ENCODE measurements around the gene TCTN1. TPM values are rescaled to one million over a fixed set of nuclear protein-coding genes. Genes with fewer than 3 reads are reported as not detected.

TCTN1 gene
- total and polyA plus RNA-seq, 2 of the 8 experiments (the other 6 are each of a cell fraction or from before 2014, with no cell fraction given): 14.7 to 16.4 TPM

- Histone ChIP-seq H3K56ac (replicated peaks; ENCODE audit: insufficient read length, low read depth, low read length) (no peak overlapping the region), H3K79me1 (ENCODE audit: low read depth, low read length) (no peaks in the 10 kb centered on the region), H3K27ac (ENCODE audit: low read depth, low read length) (no peak overlapping the region), H4K91ac (replicated peaks; ENCODE audit: insufficient read length, low read length) (no peak overlapping the region), H2BK20ac (ENCODE audit: low read length) (no peak overlapping the region), H3K4me2 (ENCODE audit: insufficient read depth in 1 of 2, low read depth in 2 of 2, low read length in 2 of 2) (no peak overlapping the region), H3K14ac (ENCODE audit: insufficient read length) (no peak overlapping the region), H4K8ac (ENCODE audit: extremely low read depth, insufficient read depth, low read length) (no peak overlapping the region), H3K9ac (replicated peaks in 1 of 4; ENCODE audit: extremely low read depth in 1 of 4, low read depth in 3 of 4, low read length in 3 of 4) (no peak overlapping the region), H3K27me3 (replicated peaks in 1 of 4; ENCODE audit: control insufficient read depth in 3 of 4, extremely low read depth in 1 of 4, insufficient read depth in 3 of 4, low read length in 3 of 4) (peaks cover 0 to 13% (median 9%) of the 10 kb centered on the region in 4 experiments; a peak in 5 of 7 replicates), H3K4ac (replicated peaks; ENCODE audit: insufficient read length, low read depth, low read length) (no peak overlapping the region), H3K4me3 (ENCODE audit: extremely low read depth in 1 of 4, insufficient read depth in 2 of 4, low read depth in 3 of 4, low read length in 4 of 4) (no peak overlapping the region), H3K9me3 (ENCODE audit: insufficient read depth in 2 of 2, low read depth in 1 of 2, low read length in 1 of 2) (no peaks in the 10 kb centered on the region), H3K79me2 (ENCODE audit: control insufficient read depth in 1 of 2, insufficient read depth in 2 of 2, low read length in 2 of 2) (no peaks in the 10 kb centered on the region), H2BK120ac (replicated peaks; ENCODE audit: low read depth, low read length) (no peak overlapping the region), H3K23me2 (ENCODE audit: low read depth, low read length) (peaks cover 3% of the 10 kb centered on the region), H3K36me3 (ENCODE audit: control insufficient read depth in 2 of 4, insufficient read depth in 4 of 4, low read length in 3 of 4) (no peaks in the 10 kb centered on the region), H4K5ac (ENCODE audit: insufficient read length, low read depth, low read length) (no peak overlapping the region), H2BK12ac (ENCODE audit: low read depth, low read length) (no peak overlapping the region), H3K23ac (ENCODE audit: insufficient read length) (no peak overlapping the region), H3K18ac (ENCODE audit: extremely low read depth, low read length) (no peak overlapping the region), H2BK15ac (ENCODE audit: low read length) (no peak overlapping the region), H2AK5ac (ENCODE audit: low read depth, low read length) (no peak overlapping the region), H3K4me1 (replicated peaks in 1 of 4; ENCODE audit: control insufficient read depth in 3 of 4, insufficient read depth in 4 of 4, low read length in 3 of 4) (peaks cover 0 to 3% (median under 1%) of the 10 kb centered on the region in 4 experiments; a peak in 3 of 7 replicates), H2BK5ac (ENCODE audit: low read depth, low read length) (no peak overlapping the region), H2AFZ (ENCODE audit: low read length) (no peak overlapping the region), H4K20me1 (replicated peaks in 1 of 2; ENCODE audit: control insufficient read depth in 1 of 2, insufficient read depth in 2 of 2, low read length in 2 of 2) (no peaks in the 10 kb centered on the region)
- TF ChIP-seq NRF1 (IDR thresholded peaks at IDR 0.05; ENCODE audit: low read depth, low read length): no peak
- TF ChIP-seq POLR2A (IDR thresholded peaks at IDR 0.05; ENCODE audit: control extremely low read depth in 1 of 2, low read depth in 2 of 2, low read length in 2 of 2): no peak
- WGBS, 2 experiments (ENCODE audit: extremely low coverage in 1 of 2, insufficient coverage in 1 of 2, insufficient read length in 1 of 2, insufficient replicate concordance in 2 of 2, low coverage in 1 of 2, low lambda C conversion rate in 2 of 2, missing lambda C conversion rate in 1 of 2): 76% methylated on average over 7 of the region's 7 CpGs; no CpG with 5 or more reads in 1 of the 2 experiments
- POLR2A ChIA-PET (ENCODE audit: partially characterized antibody): interaction anchor here (1.3 kb wide), 1 partner anchor 10 kb away, joined by 3 read pairs; no protein-coding TSS in a partner anchor
- FAIRE-seq: no peak
- DNase-seq (ENCODE audit: low read depth in 1 of 2, low spot score in 2 of 2): no peak
- CTCF ChIA-PET (ENCODE audit: partially characterized antibody): interaction anchor here (0.6 kb wide), 2 partner anchors 13 to 38 kb away, joined by 3 read pairs; no protein-coding TSS in a partner anchor
Measured at GRCh38 chr12:110684312-110684836, 70.4 kb downstream of the TCTN1 start.

Measured in H1 (cell line).